SK-N-SH treated with all-trans-retinoic acid at 6 μM for 48 hours (cell line): ENCODE measurements around the gene TBX10.
A peak's percentile ranks its signal among the peaks of the same experiment; 100 is the strongest.

Experiments used
- ATAC-seq: fragments of 200-7000 bp; cut with Tn5 transposase; 3 replicates; pipeline ENCODE4 v1.9.1; 2020; ENCODE audit warnings: mild to moderate bottlenecking, moderate library complexity
- ARNTL ChIP-seq: fragments of 450-650 bp; formaldehyde crosslinking; IDR thresholded peaks from 2 replicates; pipeline ENCODE4 v1.5.0; 2020; ENCODE audit warnings: low read depth, mild to moderate bottlenecking, moderate library complexity, borderline replicate concordance
- BACH2 ChIP-seq: fragments of 250-450 bp; sonication (Bioruptor Pico); IDR thresholded peaks from 2 replicates; pipeline ENCODE4 v1.9.0; 2021; ENCODE audit warnings: mild to moderate bottlenecking, borderline replicate concordance
- CSDC2 ChIP-seq: fragments of 250-450 bp; sonication (Bioruptor Pico); IDR thresholded peaks from 2 replicates; pipeline ENCODE4 v1.5.0; 2020; ENCODE audit warnings: mild to moderate bottlenecking, moderate library complexity
- ESRRG ChIP-seq: fragments of 250-450 bp; sonication (Bioruptor Pico); IDR thresholded peaks from 2 replicates; pipeline ENCODE4 v1.6.1; 2021; ENCODE audit warnings: mild to moderate bottlenecking
- GLIS3 ChIP-seq: fragments of 250-450 bp; sonication (Bioruptor Pico); IDR thresholded peaks from 2 replicates; pipeline ENCODE4 v1.5.0; 2020; ENCODE audit warnings: mild to moderate bottlenecking, moderate library complexity
- ISL1 ChIP-seq: fragments of 250-450 bp; sonication (Bioruptor Pico); IDR thresholded peaks from 2 replicates; pipeline ENCODE4 v2.1.2; 2022; ENCODE audit warnings: mild to moderate bottlenecking, moderate library complexity
- OSR1 ChIP-seq: fragments of 250-450 bp; sonication (Bioruptor Pico); IDR thresholded peaks from 2 replicates; pipeline ENCODE4 v1.8.0; 2022; ENCODE audit warnings: moderate library complexity, mild to moderate bottlenecking, inconsistent platforms
- PPARA ChIP-seq: fragments of 250-450 bp; sonication (Bioruptor Pico); IDR thresholded peaks from 2 replicates; pipeline ENCODE4 v1.5.0; 2020; ENCODE audit warnings: mild to moderate bottlenecking, borderline replicate concordance
- RARB ChIP-seq: fragments of 250-450 bp; sonication (Bioruptor Pico); IDR thresholded peaks from 2 replicates; pipeline ENCODE4 v1.8.0; 2021; ENCODE audit warnings: mild to moderate bottlenecking, moderate library complexity
- SNAI2 ChIP-seq: fragments of 250-450 bp; sonication (Bioruptor Pico); IDR thresholded peaks from 2 replicates; pipeline ENCODE4 v1.5.0; 2020; ENCODE audit warnings: mild to moderate bottlenecking, moderate library complexity
- TCF4 ChIP-seq: fragments of 250-450 bp; sonication (Bioruptor Pico); IDR thresholded peaks from 2 replicates; pipeline ENCODE4 v1.8.0; 2021; ENCODE audit warnings: mild to moderate bottlenecking, moderate library complexity, borderline replicate concordance
- ZC3H10 ChIP-seq: fragments of 250-450 bp; sonication (Bioruptor Pico); IDR thresholded peaks from 2 replicates; pipeline ENCODE4 v1.5.1; 2021; ENCODE audit warnings: mild to moderate bottlenecking, moderate library complexity
- ZFP3 ChIP-seq: fragments of 250-450 bp; sonication (Bioruptor Pico); IDR thresholded peaks from 2 replicates; pipeline ENCODE4 v1.5.0; 2020; ENCODE audit warnings: mild to moderate bottlenecking, moderate library complexity
- ZNF565 ChIP-seq: fragments of 450-650 bp; formaldehyde crosslinking; conservative IDR thresholded peaks from 2 replicates; pipeline ENCODE4 v1.5.0; 2020; ENCODE audit warnings: low read depth, mild to moderate bottlenecking, moderate library complexity
- ZNF70 ChIP-seq: fragments of 450-650 bp; formaldehyde crosslinking; IDR thresholded peaks from 2 replicates; pipeline ENCODE4 v1.5.0; 2020; ENCODE audit warnings: mild to moderate bottlenecking, moderate library complexity
- ZNF8 ChIP-seq: fragments of 450-650 bp; formaldehyde crosslinking; IDR thresholded peaks from 2 replicates; pipeline ENCODE4 v1.5.0; 2020; ENCODE audit warnings: mild to moderate bottlenecking, moderate library complexity
- TF ChIP-seq, protein P1 (sequence below): fragments of 250-450 bp; sonication (Bioruptor Pico); IDR thresholded peaks from 2 replicates; pipeline ENCODE4 v1.5.1; 2020; ENCODE audit warnings: low read depth, mild to moderate bottlenecking, moderate library complexity
- TF ChIP-seq, protein P2 (sequence below): fragments of 250-450 bp; sonication (Bioruptor Pico); IDR thresholded peaks from 2 replicates; pipeline ENCODE4 v1.8.0; 2021; ENCODE audit warnings: low read depth, mild to moderate bottlenecking, moderate library complexity, borderline replicate concordance
- TF ChIP-seq, protein P3 (sequence below): fragments of 250-450 bp; sonication (Bioruptor Pico); IDR thresholded peaks from 2 replicates; pipeline ENCODE4 v1.5.0; 2020; ENCODE audit warnings: mild to moderate bottlenecking, moderate library complexity
- TF ChIP-seq, protein P4 (sequence below): fragments of 250-450 bp; sonication (Bioruptor Pico); IDR thresholded peaks from 2 replicates; pipeline ENCODE4 v1.8.0; 2020; ENCODE audit warnings: mild to moderate bottlenecking, moderate library complexity, borderline replicate concordance
- TF ChIP-seq, protein P5 (sequence below): fragments of 250-450 bp; sonication (Bioruptor Pico); IDR thresholded peaks from 2 replicates; pipeline ENCODE4 v1.5.1; 2021; ENCODE audit warnings: mild to moderate bottlenecking, moderate library complexity

TBX10 gene

DNA sequence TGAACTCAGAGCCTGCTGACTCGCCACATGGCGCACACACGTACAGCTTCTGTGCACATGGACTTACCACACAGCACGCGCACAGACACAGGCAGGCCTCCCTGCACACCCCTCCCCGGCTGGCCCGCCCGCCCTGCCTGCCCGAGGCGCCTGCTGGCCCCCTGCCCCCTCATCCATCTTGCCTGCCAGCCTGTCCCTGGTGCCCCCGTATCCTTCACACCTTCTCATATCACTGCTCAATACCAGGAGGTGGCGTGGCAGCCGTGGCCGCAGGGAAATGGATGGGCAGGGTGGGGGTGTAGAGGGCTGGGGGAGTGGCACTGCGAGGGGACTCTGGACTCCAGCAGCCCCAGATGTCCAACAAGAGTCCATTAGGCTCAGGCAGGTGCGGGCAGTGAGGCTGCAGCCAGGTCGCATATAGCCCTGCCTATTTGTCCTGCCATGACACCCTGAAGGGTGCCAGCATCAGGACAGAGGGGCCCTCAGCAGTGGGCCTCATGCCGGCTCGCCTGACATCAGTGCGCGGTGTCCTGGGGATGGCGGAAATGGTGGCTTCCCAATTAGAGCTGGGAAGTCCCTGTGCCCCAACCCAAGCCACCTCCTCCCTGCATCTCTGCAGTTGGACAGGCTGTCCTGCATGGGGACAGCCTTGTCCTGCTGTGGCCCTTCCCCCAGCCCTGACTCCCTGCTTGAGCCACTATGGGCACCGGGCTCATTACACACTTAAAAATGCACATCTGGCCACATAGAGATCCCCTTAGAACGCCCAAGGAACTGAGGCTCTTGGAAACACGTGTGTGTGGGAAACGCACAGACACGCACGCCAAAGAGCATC, 2.0 kb upstream of the TBX10 start:
- ATAC-seq = no peak
- no peak for TF ChIP-seq ESRRG (CRISPR knock-in tag)
- TF ChIP-seq OSR1 (CRISPR knock-in tag) = no peak
- TF ChIP-seq, protein P1, sequence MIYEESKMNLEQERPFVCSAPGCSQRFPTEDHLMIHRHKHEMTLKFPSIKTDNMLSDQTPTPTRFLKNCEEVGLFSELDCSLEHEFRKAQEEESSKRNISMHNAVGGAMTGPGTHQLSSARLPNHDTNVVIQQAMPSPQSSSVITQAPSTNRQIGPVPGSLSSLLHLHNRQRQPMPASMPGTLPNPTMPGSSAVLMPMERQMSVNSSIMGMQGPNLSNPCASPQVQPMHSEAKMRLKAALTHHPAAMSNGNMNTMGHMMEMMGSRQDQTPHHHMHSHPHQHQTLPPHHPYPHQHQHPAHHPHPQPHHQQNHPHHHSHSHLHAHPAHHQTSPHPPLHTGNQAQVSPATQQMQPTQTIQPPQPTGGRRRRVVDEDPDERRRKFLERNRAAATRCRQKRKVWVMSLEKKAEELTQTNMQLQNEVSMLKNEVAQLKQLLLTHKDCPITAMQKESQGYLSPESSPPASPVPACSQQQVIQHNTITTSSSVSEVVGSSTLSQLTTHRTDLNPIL (CRISPR knock-in tag) = no peak
- TF ChIP-seq, protein P2, sequence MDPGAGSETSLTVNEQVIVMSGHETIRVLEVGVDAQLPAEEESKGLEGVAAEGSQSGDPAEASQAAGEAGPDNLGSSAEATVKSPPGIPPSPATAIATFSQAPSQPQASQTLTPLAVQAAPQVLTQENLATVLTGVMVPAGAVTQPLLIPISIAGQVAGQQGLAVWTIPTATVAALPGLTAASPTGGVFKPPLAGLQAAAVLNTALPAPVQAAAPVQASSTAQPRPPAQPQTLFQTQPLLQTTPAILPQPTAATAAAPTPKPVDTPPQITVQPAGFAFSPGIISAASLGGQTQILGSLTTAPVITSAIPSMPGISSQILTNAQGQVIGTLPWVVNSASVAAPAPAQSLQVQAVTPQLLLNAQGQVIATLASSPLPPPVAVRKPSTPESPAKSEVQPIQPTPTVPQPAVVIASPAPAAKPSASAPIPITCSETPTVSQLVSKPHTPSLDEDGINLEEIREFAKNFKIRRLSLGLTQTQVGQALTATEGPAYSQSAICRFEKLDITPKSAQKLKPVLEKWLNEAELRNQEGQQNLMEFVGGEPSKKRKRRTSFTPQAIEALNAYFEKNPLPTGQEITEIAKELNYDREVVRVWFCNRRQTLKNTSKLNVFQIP (CRISPR knock-in tag) = no peak
- TF ChIP-seq ZNF70 = no peak
- no peak for TF ChIP-seq ISL1 (CRISPR knock-in tag)
- TF ChIP-seq, protein P3, sequence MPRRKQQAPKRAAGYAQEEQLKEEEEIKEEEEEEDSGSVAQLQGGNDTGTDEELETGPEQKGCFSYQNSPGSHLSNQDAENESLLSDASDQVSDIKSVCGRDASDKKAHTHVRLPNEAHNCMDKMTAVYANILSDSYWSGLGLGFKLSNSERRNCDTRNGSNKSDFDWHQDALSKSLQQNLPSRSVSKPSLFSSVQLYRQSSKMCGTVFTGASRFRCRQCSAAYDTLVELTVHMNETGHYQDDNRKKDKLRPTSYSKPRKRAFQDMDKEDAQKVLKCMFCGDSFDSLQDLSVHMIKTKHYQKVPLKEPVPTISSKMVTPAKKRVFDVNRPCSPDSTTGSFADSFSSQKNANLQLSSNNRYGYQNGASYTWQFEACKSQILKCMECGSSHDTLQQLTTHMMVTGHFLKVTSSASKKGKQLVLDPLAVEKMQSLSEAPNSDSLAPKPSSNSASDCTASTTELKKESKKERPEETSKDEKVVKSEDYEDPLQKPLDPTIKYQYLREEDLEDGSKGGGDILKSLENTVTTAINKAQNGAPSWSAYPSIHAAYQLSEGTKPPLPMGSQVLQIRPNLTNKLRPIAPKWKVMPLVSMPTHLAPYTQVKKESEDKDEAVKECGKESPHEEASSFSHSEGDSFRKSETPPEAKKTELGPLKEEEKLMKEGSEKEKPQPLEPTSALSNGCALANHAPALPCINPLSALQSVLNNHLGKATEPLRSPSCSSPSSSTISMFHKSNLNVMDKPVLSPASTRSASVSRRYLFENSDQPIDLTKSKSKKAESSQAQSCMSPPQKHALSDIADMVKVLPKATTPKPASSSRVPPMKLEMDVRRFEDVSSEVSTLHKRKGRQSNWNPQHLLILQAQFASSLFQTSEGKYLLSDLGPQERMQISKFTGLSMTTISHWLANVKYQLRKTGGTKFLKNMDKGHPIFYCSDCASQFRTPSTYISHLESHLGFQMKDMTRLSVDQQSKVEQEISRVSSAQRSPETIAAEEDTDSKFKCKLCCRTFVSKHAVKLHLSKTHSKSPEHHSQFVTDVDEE (CRISPR knock-in tag) = no peak
- TF ChIP-seq ZNF8 = no peak
- no peak for TF ChIP-seq ARNTL (CRISPR knock-in tag)
- no peak for TF ChIP-seq GLIS3 (CRISPR knock-in tag)
- no peak for TF ChIP-seq ZFP3
- TF ChIP-seq ZC3H10 (CRISPR knock-in tag) = no peak
- no peak for TF ChIP-seq SNAI2 (CRISPR knock-in tag)

DNA sequence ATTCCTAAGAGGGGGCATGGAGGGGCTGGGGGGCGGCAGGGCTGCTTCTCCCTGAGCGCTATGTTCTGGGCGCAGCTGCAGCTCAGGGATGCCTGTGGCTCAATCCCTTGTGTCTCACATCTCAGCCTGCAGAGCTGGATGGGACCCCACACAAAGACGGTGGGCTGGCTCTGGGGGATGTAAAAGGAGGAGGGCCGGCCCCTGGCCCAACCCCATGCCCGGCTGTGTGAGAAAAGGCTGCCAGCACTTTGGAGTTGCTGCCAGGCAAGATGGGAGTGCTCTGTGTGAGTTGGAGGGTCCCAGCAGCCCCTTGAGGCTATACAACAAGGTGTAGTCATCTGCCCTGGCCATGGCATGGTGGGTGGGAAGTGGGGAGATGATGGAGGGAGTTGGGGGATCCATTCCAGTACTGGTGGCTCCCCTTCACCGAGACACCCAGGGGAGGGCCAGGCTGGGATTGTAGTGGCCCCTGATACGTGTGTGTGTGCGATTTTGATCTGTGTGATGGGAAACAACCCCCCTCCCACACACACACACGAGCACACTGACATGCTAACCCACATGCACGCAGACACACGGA, 1.3 kb upstream of the TBX10 start:
- no peak for TF ChIP-seq ARNTL (CRISPR knock-in tag)
- TF ChIP-seq, protein P3 (CRISPR knock-in tag) = no peak
- no peak for TF ChIP-seq GLIS3 (CRISPR knock-in tag)
- TF ChIP-seq ESRRG (CRISPR knock-in tag) = no peak
- TF ChIP-seq, protein P4, sequence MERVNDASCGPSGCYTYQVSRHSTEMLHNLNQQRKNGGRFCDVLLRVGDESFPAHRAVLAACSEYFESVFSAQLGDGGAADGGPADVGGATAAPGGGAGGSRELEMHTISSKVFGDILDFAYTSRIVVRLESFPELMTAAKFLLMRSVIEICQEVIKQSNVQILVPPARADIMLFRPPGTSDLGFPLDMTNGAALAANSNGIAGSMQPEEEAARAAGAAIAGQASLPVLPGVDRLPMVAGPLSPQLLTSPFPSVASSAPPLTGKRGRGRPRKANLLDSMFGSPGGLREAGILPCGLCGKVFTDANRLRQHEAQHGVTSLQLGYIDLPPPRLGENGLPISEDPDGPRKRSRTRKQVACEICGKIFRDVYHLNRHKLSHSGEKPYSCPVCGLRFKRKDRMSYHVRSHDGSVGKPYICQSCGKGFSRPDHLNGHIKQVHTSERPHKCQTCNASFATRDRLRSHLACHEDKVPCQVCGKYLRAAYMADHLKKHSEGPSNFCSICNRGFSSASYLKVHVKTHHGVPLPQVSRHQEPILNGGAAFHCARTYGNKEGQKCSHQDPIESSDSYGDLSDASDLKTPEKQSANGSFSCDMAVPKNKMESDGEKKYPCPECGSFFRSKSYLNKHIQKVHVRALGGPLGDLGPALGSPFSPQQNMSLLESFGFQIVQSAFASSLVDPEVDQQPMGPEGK (CRISPR knock-in tag) = no peak
- ATAC-seq = no peak

DNA sequence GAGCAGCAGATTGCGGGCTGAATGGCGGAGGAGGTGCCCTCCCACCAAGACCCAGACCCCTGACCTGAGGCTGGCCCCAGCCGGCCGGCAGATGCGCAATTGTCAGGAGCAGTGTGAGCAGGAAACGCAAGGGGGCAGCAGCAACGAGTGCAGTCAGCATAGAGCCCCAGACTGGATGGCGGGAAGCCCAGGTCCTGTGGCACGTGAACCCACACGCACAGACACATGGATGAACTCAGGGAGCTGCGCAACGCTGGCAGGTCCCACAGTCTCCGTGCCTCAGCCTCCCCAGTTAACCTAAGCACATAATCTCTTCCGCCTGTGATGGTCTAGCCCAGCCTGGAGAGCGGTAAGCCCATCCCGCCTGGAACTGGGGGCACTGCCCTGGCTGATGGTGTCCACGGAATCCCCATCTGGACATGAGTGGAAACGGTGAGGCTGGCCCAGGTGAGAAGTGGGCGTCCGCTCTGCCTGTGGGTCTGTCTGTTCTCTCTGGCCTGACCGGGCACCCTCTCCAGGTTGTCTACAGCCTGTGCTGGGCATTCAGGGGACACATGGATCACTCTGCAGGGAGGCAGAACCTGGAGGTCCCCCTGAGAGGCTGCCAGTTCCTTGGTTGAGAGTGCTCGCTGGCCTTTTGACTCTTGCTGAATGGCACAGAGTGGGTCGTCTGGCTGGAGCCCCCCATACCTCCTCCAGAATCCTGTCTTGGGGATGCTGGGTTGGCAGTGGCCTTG, 626 bp upstream of the TBX10 start:
- ATAC-seq = peak; percentile 93
- no peak for TF ChIP-seq RARB
- no peak for TF ChIP-seq ZNF565 (CRISPR knock-in tag)
- no peak for TF ChIP-seq ZNF70
- no peak for TF ChIP-seq TCF4 (CRISPR knock-in tag)
- TF ChIP-seq OSR1 (CRISPR knock-in tag) = no peak
- no peak for TF ChIP-seq BACH2
- no peak for TF ChIP-seq ARNTL (CRISPR knock-in tag)
- TF ChIP-seq GLIS3 (CRISPR knock-in tag) = no peak
- TF ChIP-seq CSDC2 (CRISPR knock-in tag) = no peak
- TF ChIP-seq, protein P5, sequence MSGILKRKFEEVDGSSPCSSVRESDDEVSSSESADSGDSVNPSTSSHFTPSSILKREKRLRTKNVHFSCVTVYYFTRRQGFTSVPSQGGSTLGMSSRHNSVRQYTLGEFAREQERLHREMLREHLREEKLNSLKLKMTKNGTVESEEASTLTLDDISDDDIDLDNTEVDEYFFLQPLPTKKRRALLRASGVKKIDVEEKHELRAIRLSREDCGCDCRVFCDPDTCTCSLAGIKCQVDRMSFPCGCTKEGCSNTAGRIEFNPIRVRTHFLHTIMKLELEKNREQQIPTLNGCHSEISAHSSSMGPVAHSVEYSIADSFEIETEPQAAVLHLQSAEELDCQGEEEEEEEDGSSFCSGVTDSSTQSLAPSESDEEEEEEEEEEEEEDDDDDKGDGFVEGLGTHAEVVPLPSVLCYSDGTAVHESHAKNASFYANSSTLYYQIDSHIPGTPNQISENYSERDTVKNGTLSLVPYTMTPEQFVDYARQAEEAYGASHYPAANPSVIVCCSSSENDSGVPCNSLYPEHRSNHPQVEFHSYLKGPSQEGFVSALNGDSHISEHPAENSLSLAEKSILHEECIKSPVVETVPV (CRISPR knock-in tag) = no peak
- TF ChIP-seq, protein P1 (CRISPR knock-in tag) = no peak
- no peak for TF ChIP-seq ZC3H10 (CRISPR knock-in tag)
- no peak for TF ChIP-seq PPARA (CRISPR knock-in tag)
- no peak for TF ChIP-seq ISL1 (CRISPR knock-in tag)
- TF ChIP-seq ZFP3 = no peak
